ENCODE data around the gene ATP5F1E.

ATP5F1E gene

DNA sequence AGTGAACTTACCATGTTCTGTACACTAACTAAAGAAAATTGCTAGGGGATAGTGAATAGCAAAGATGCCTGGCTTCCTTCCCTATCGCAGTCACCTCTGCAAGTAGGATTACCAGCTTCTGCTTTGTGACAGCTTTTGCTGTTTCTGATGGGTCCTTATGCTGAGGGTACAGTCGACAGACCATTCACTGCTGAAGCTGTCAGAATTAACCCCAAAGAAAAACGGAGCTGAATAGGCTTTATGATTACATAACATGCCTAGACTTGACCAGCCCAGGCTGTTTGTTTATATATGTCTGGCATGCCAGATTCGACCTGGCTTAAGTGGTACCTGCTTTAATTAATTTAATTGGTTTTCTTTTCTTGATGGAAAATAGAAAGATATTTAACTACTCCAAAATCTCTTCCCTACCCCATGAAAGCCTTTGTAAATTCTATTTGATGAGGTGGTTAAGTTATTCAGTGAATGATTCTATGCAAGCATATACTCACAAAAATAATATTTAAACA, 32.1 kb upstream of the ATP5F1E start:
- FAIRE-seq (no peak), DNase-seq (ENCODE audit: insufficient read length, low spot score) (no peak)
- TF ChIP-seq SPI1 (IDR thresholded peaks at IDR 0.05; ENCODE audit: low read depth, low read length) (no peak), POLR2AphosphoS5 (IDR thresholded peaks at IDR 0.05; ENCODE audit: low read depth, low read length) (no peak), POU2F2 (IDR thresholded peaks at IDR 0.05; ENCODE audit: low read depth, low read length) (no peak), PAX5 (IDR thresholded peaks at IDR 0.05; ENCODE audit: insufficient read depth, low read length, severe bottlenecking) (no peak), TAF1 (IDR thresholded peaks at IDR 0.05; ENCODE audit: low read depth, low read length) (no peak), POLR2A (IDR thresholded peaks at IDR 0.05; ENCODE audit: low read depth, low read length) (no peak)

DNA sequence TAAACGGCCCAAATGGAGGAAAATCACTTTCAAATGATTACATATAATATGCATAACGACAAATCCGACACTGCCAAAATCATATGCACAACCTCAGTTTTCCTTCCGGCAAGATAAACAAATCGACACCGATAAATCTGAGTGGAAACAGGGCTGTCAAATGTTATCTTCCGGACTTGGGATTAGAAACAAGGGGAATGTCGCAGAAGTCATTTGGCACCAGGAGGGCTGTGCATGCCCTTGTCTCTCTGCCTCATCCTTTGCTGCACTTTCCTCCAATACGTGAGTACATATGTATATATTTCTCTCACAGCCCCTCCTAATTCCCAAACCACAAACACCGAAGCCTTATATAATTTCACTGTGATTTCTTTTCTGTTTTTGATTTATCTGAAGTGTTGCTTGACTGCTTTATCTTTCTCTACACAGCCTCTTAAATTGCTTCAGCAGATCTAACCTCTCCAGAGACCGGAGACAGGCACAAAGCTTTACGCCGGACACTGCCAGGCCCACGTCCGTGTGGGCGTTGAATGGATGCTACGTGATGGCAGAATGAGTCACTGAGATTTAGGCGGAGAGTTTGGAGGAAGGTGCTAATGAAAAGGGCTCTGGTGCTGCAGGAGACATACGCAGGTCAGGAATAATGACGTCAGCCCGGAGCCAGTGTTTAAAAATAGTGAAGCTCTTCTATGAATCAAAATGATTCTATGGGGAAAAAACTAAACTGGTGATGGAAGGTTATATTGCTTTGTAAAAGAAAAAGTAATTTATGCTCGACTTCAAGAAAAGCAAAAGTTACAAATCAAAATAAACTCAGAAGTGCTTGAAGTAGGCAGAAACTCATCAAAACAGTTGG, 31.5 kb upstream of the ATP5F1E start:
- FAIRE-seq (no peak), DNase-seq (ENCODE audit: insufficient read length, low spot score) (no peak)
- TF ChIP-seq SPI1 (IDR thresholded peaks at IDR 0.05; ENCODE audit: low read depth, low read length) (no peak), TAF1 (IDR thresholded peaks at IDR 0.05; ENCODE audit: low read depth, low read length) (no peak), POU2F2 (IDR thresholded peaks at IDR 0.05; ENCODE audit: low read depth, low read length) (no peak), PAX5 (IDR thresholded peaks at IDR 0.05; ENCODE audit: insufficient read depth, low read length, severe bottlenecking) (no peak), POLR2A (IDR thresholded peaks at IDR 0.05; ENCODE audit: low read depth, low read length) (no peak), POLR2AphosphoS5 (IDR thresholded peaks at IDR 0.05; ENCODE audit: low read depth, low read length) (no peak)

DNA sequence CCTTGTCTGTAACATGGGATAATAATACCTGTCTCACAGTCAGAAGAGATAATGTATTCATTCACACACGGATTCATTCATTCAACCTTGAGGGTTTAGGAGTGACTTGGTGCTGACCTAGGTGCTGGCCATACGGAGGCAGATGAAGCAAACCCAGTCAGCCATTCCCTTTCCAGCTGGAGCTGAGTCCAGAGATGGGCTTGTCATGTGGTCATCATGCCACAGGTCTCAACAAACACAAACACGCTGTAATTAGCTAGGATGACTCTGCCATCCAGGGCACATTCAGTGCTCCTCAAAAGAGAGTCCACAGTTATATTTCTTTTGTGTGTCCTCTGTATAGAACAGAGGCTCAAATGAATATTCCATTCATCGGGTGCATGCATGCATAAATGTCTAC, 29.9 kb upstream of the ATP5F1E start:
- TF ChIP-seq POLR2AphosphoS5 (IDR thresholded peaks at IDR 0.05; ENCODE audit: low read depth, low read length) (no peak), SPI1 (IDR thresholded peaks at IDR 0.05; ENCODE audit: low read depth, low read length) (no peak), POLR2A (IDR thresholded peaks at IDR 0.05; ENCODE audit: low read depth, low read length) (no peak), TAF1 (IDR thresholded peaks at IDR 0.05; ENCODE audit: low read depth, low read length) (no peak), PAX5 (IDR thresholded peaks at IDR 0.05; ENCODE audit: insufficient read depth, low read length, severe bottlenecking) (no peak), POU2F2 (IDR thresholded peaks at IDR 0.05; ENCODE audit: low read depth, low read length) (no peak)
- DNase-seq (ENCODE audit: insufficient read length, low spot score) = no peak
- FAIRE-seq = no peak

DNA sequence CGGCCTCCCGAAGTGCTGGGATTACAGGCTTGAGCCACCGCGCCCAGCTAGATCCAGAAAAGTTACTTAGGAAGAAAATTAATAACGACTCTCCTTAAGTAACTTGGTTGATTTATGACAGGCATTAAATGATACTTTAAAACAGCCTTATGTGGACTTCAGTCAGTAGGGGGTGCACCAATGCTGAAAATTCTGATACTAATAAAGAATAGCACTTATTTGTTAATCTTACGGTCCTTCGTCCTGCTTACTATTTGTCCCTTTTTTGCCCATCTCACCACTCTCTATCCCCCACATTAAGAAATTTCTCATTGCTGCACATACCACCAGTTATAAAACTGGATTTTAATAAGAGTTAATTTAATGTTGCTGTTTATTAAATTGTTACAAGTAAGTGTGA, 23.2 kb upstream of the ATP5F1E start:
- no peak for FAIRE-seq
- DNase-seq (ENCODE audit: insufficient read length, low spot score) = no peak
- TF ChIP-seq POLR2AphosphoS5 (IDR thresholded peaks at IDR 0.05; ENCODE audit: low read depth, low read length) (no peak), SPI1 (IDR thresholded peaks at IDR 0.05; ENCODE audit: low read depth, low read length) (no peak), TAF1 (IDR thresholded peaks at IDR 0.05; ENCODE audit: low read depth, low read length) (no peak), POLR2A (IDR thresholded peaks at IDR 0.05; ENCODE audit: low read depth, low read length) (no peak), POU2F2 (IDR thresholded peaks at IDR 0.05; ENCODE audit: low read depth, low read length) (no peak), PAX5 (IDR thresholded peaks at IDR 0.05; ENCODE audit: insufficient read depth, low read length, severe bottlenecking) (no peak)

DNA sequence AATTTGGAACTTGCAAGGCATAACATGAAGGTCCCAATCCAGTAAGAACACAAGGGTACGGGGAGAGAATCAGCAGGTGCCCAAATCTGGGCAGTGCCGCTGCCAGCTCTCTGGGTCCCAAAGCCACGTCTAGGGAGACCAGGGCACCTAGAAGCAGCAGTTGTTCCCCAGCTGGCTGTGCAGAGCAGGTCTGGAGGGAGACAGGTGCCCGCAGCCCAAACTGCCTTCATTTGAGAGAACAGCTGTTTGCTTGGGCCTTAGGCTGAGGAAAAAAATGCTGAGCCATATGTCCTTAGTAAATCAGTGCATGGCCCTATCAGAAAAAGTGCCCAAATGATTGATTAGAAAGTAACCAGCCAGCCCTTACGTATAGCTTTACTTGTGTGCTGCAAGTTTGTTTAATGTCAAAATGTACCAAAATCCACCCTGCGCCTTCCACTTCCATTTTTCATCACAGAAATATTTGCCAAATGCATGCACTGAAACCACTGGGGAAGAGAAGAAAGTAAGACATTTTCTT, 19.6 kb upstream of the ATP5F1E start:
- FAIRE-seq = no peak
- DNase-seq (ENCODE audit: insufficient read length, low spot score) = no peak

DNA sequence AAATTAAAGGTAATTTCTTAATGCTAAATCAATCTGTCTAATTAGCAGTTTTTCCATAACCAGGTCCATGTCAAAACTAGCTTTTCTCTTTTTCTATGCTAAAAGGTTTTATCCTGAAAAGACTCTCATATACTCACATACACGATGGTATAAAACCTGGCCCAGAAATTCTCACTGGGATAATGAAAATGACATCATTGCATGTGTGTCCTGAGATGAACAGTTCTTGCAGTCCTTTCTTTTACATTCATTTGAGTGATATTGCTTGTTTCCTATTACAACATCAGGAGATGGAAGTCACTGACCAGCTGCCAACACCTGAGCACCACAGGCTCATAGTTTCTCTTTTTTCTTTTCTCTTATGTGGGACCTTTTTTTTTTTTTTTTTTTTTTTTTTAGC, 18.3 kb upstream of the ATP5F1E start:
- FAIRE-seq (no peak), DNase-seq (ENCODE audit: insufficient read length, low spot score) (no peak)
- TF ChIP-seq POLR2A (IDR thresholded peaks at IDR 0.05; ENCODE audit: low read depth, low read length) = no peak
- TF ChIP-seq TAF1 (IDR thresholded peaks at IDR 0.05; ENCODE audit: low read depth, low read length) = no peak
- TF ChIP-seq POLR2AphosphoS5 (IDR thresholded peaks at IDR 0.05; ENCODE audit: low read depth, low read length) = no peak
- no peak for TF ChIP-seq SPI1 (IDR thresholded peaks at IDR 0.05; ENCODE audit: low read depth, low read length)
- TF ChIP-seq POU2F2 (IDR thresholded peaks at IDR 0.05; ENCODE audit: low read depth, low read length) = no peak
- no peak for TF ChIP-seq PAX5 (IDR thresholded peaks at IDR 0.05; ENCODE audit: insufficient read depth, low read length, severe bottlenecking)

More for the DNA sequence above, 19.6 kb upstream of the ATP5F1E start:
- no peak for TF ChIP-seq POLR2A (IDR thresholded peaks at IDR 0.05; ENCODE audit: low read depth, low read length)

DNA sequence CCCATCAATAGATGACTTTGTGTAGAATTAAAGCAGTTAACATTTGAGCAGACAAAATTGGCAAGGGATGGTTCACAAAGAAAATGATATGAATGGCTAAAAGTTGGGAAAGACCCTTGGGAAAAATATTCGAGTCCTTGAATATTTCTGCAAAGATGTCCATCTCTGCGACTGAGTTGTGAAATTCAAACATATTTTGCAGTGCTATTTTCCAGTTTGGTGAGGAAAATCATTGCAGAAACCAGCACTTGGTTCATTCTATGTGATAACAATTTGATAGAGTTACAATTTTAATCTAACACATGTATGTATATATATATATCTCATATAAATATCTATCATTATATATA, 16.5 kb upstream of the ATP5F1E start:
- FAIRE-seq (no peak), DNase-seq (ENCODE audit: insufficient read length, low spot score) (no peak)
- TF ChIP-seq POLR2AphosphoS5 (IDR thresholded peaks at IDR 0.05; ENCODE audit: low read depth, low read length) = no peak
- TF ChIP-seq TAF1 (IDR thresholded peaks at IDR 0.05; ENCODE audit: low read depth, low read length) = no peak
- no peak for TF ChIP-seq PAX5 (IDR thresholded peaks at IDR 0.05; ENCODE audit: insufficient read depth, low read length, severe bottlenecking)
- no peak for TF ChIP-seq POLR2A (IDR thresholded peaks at IDR 0.05; ENCODE audit: low read depth, low read length)
- TF ChIP-seq POU2F2 (IDR thresholded peaks at IDR 0.05; ENCODE audit: low read depth, low read length) = no peak
- TF ChIP-seq SPI1 (IDR thresholded peaks at IDR 0.05; ENCODE audit: low read depth, low read length) = no peak

DNA sequence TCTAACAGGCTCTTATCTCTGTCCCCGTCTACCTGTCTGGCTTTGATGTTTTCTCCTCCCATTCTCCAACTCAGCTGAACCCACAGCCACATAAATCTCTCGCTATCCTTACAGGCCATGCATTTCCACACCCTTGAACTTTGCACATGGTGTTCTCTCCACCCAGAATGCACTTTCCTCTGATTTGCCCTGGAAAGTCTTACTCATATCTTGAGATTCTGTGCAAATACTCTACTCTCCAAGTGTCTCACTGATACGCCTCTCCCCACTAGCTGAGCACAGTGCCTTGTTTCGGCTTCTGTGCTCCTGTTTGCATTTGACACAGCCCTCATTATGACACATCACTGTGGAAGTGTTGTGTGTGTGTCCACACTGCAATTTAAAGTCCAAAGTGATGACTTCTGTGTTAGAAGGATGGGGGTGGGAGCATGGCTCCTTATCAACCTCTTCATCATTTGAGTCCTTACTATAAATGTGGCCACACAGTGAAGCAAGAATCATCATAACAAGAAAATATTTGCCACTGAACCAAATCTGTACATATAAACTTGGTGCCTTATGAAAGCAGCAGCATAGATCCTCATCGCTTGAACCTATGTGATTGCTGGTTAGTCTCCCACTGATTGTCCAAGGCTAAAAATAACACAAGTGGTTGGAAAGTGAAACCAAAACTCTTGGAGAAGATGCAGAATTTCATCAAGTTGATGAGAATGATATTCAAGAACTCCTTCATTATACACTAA, 16.0 kb upstream of the ATP5F1E start:
- TF ChIP-seq SPI1 (IDR thresholded peaks at IDR 0.05; ENCODE audit: low read depth, low read length) (no peak), POU2F2 (IDR thresholded peaks at IDR 0.05; ENCODE audit: low read depth, low read length) (no peak), POLR2AphosphoS5 (IDR thresholded peaks at IDR 0.05; ENCODE audit: low read depth, low read length) (no peak), PAX5 (IDR thresholded peaks at IDR 0.05; ENCODE audit: insufficient read depth, low read length, severe bottlenecking) (no peak), POLR2A (IDR thresholded peaks at IDR 0.05; ENCODE audit: low read depth, low read length) (no peak), TAF1 (IDR thresholded peaks at IDR 0.05; ENCODE audit: low read depth, low read length) (no peak)
- no peak for DNase-seq (ENCODE audit: insufficient read length, low spot score)
- no peak for FAIRE-seq

DNA sequence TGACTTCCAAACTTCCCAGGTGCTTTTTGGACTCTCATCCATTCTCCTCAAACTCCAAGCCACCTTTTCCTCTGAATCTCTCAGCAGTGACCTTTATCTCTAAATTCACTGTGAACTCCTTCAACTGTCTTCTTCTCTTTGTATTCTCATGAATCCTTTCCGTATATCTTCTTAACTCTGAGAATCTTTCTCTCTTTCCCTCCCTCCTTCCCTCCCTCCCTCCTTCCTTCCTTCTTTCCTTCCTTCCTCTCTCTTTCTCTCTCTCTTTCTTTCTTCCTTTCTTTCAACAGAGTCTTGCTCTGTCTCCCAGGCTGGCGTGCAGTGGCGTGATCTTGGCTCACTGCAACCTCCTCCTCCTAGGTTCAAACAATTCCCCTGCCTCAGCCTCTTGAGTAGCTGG, 14.7 kb upstream of the ATP5F1E start:
- no peak for FAIRE-seq
- TF ChIP-seq POLR2A (IDR thresholded peaks at IDR 0.05; ENCODE audit: low read depth, low read length) (no peak), TAF1 (IDR thresholded peaks at IDR 0.05; ENCODE audit: low read depth, low read length) (no peak), POU2F2 (IDR thresholded peaks at IDR 0.05; ENCODE audit: low read depth, low read length) (no peak), PAX5 (IDR thresholded peaks at IDR 0.05; ENCODE audit: insufficient read depth, low read length, severe bottlenecking) (no peak)

More for the DNA sequence above, 14.7 kb upstream of the ATP5F1E start:
- no peak for DNase-seq (ENCODE audit: insufficient read length, low spot score)

Data from GM12891 (cell line).